NCI-H1417 treated with DMSO at 0.1 percent for 48 hours (cell line): Measurements from ENCODE around the gene RFTN2.

Source experiments
- DNase-seq: peaks from one replicate; lab custom pipeline; 2025; lab: John Stamatoyannopoulos, UW

The RFTN2 gene

DNA sequence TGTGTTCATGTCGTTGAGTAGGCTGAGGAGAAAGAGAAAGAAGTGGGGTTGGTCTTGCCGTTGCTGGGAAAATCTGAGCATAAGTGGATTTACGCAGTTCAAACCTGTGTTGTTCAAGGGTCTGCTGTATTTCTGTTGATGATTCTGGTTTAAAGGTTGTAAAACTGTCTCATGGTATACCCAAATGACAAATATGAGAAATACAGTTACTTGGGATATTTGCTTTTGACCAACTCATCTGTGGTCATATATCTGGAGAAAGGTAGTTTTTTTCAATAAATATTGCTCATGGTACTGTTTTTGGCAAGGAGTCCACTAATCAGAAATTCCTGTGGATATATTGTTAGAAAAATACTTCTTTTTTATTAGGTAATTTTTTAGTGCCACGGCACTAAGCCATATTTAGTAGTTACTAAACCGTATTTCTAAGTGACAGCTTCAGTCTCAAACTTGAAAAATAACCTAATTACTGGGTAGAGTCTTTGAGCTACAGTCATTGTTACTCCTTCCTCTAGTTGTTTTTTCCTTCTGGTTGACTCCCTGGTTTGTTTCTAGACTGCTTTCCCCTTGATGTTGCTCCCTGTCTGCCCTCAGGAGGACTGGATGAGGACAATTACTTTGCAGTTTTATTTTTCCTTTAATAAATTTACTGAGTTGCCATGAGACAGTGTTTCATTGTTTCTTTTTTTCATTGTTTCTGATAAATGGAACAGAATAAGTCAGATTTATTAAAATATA lies 128.1 kb downstream of the RFTN2 start:
- no peak for DNase-seq

DNA sequence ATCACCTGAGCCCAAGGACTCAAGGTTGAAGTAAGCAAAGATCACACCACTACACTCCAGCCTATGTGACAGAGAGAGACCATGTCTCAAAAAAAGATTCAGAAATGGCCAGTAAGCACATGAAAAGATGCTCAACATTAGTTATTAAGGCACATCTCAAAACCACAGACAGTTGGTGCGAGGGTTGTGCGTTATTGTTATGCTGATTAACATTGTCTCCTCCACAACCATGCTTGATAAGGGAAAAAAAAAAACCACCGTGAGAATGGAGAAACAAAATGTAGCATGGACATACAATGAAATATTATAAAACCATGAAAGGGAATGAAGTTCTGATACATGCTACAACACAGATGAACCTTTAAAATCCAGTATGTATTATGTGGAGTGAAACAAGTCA lies 132.2 kb downstream of the RFTN2 start:
- DNase-seq, result no peak

DNA sequence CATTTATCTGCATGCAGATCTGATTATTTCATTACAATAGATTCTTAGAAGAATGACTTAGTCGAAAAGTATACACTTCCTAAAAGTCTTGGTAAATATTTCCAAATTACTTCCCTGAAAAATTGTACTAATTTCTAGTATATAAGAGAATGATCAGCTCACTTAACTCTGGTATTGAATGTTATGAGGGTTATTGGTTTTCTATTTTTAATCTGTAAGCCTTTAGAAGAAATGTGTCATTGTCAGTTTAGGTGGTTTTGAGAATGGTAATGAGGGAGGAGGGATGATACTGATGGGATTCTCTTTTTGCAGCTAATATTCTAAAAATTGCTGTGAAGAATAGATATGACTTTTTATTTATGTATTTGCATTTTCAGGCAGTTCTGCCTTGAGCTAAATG lies 135.7 kb downstream of the RFTN2 start:
- DNase-seq, result no peak

DNA sequence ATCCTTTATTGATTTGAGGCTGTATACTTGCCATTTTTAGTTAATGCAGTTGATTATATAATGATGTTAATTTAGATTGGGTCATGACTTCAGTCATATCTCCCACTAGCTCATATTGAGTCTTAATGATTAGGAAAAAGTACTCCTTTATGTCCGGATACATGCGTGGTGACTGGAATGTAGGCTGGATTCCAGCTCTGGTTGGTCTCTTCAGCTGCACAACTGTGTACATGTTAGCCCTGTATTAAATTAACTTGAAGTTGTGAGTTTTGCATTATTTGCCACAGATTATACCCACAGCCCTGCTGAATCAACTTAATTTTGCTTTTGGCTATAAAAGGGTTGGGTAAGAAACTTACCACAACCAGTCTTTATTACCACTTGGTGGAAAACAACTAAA lies 137.0 kb downstream of the RFTN2 start:
- no peak for DNase-seq
